Measurements from ENCODE around the gene SEMA3C.

Gene SEMA3C

DNA sequence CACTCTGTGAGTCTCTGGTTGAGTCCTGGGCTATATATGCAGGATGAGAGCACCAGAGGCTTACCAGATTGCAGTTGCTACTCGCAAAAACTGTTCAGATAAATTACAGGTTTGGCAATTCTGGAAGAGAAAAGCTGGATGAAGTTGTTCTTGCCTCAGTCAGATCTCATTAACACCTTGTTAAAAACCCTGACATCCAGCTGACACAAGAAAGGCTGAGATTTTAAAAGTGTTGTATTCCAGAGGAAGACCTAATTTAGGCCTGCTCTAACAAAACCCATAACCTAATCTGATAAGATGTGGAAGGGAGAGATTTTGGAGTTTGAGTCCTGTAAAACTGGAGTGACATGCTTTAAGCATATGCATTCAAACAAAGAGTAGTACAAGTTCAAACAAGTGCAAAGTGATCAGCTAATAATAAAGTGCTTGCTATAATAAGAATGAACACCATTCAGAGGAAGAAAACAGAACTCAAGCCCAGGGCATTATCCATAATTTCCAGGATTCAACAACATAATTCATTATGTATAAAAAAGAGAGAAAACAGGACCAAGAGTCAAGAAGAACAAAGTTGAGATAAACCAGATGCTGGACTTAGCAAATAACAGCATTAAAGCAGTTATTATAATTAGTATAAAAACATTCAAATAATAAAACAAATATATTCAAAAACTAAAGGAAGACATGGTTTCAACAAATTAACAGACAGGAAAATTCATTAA is 144.9 kb downstream of the SEMA3C start:
- no peak for DNase-seq

DNA sequence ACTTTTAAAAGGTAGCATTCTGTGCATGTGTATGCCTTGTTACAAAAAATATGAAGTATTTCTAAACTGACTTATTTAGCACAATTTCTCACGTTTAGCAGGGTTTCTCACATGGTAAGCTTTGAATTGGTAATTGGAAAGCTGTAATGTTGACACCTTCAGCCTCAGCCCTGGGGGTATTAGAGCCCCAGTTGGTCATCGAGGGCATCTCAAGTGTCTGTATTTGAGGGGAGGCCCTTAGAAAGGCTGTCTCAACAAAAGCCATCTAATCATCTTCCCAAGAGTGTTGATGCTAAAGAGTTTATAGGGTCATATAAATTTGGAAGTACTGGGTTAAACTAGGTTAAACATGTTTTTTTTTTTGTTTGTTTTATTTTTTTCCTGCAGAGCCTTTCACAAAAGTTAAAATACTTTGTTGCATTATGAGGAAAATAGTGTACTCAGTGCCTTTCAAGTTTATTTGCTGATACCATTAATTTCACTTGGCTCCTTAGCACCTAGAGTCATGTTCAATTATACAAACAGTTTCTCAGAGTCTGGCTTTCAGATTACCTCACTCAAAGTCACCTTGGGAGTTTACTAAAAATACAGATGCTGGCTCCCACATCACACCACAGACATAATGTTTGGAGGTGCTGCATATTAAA is 146.4 kb downstream of the SEMA3C start:
- no peak for DNase-seq

DNA sequence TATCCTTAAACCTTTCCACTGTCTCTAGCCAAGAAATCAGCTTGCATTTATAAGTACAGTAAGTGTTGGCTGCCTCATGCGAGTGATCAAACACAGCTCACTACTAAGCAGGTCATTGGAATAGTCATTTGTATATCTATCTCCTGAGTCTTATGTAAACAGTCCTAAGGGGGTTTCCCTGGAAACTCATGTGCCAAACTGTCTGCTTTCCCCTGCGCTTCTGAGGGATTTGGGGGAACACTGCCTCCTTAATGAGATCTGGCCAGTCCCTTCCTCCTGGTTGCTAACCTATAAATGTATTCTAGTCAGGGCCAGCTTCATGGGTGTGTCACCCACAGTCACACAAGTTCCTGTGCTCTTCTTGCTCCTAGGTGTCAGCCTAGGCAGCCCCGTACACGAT is 147.3 kb downstream of the SEMA3C start:
- no peak for DNase-seq

DNA sequence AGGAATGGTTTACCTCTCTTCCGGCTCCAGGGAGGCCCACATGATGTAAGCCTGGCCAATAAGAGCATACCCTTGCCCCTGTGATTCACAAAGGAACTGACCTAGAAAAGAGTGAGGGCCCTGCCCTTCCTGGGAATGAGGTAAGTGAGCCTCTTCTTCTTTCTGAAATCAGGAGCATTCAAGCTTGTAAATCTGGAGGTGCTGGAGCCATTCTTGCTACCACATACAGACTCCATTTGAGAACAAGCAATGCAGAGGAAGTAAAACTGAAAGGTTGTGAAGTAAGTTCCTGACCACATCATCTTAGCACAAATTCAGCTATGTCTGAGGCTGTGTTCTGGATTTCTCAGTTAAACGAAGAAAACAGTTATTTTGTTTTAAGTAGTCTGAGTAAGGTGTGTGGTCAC is 148.2 kb downstream of the SEMA3C start:
- no peak for DNase-seq

DNA sequence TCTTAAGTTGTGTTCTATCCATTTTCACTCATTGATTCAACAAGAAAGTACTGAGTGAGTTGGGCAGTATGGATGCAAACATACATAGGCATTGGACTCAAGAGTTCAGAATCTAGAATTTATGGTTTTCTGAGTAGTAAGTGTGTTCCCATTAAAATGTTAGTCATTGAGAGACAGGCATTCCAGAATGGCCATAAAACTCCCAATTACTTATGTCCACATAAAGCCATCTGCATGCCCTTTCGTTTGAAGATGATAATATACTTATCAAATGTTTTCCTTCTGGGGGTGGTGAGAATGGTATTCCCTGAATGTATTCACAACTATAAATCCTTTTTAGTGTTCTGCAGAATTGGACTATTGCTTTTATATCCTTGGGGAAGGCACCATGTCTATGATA is 148.8 kb downstream of the SEMA3C start:
- DNase-seq = no peak

DNA sequence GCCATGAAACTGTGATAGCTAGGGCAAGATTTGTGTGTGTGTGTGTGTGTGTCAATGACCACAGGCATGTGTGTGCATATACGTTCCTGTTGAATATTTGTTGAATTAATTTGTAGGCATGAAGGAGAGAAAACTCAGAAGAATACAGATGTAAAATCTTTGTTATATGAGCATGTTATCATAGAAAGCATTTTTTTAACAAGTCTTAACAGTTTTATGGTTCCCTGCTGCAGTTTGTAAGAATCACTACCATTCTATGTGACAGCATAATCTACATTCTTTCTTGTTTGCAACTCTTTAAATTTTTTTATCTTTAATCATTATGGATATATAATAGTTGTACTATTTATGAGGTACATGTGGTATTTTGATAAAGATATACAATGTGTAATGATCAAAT is 150.1 kb downstream of the SEMA3C start:
- no peak for DNase-seq

DNA sequence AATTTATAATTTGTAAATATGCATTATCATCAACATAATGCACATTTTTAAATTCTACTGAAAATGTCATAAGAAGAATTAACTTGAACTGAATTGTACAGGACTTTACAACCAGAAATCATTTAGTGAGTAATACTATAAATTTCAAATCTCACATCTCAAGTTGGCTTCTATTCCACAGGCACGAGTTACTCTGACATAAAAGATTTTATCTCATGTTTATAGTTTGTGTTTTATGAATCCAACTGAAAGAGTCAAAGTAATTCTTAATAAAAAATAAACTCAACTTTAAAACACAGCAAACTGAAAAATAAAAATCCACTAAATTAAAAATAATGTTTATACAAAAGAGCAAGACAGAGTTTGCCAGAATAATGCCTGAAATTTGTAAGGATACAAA is 151.2 kb downstream of the SEMA3C start:
- no peak for DNase-seq

DNA sequence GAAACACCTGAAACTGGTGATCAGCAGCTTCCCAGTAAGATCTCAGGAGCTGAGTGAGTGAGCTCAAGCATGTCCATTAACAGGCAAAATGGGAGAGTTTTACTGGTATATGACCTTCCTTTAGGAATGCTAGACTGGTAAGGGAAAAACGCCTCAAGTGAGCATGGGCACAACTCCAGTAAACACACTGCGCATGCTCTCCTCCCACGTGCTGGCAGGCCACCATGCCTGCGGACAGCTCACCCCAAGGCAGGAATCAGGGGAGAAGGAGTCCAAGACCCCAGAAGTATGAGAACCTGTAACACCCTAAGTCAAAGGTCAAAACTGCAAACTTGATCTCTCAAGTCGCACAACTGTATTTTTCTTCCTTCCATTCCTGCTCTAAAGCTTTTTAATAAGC is 152.1 kb downstream of the SEMA3C start:
- DNase-seq = no peak

DNA sequence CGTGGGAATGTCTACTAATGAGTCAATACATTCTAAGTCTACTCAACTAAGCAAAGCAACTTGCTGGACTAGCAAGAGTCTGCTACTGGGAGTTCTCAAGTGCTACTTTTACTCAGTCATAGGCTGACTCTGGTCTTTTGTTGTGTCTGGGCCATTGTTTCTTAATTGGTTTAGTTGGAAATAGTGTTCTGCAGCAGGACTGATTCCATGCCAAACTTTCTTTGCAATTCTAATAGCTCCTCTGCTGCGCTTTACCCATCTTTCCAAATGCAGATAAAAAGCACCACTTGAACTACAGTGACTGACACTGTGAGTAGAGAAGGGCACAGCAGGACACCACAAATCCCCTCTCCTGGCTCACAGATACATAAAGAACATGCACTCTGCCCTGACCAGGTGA is 154.7 kb downstream of the SEMA3C start:
- no peak for DNase-seq

DNA sequence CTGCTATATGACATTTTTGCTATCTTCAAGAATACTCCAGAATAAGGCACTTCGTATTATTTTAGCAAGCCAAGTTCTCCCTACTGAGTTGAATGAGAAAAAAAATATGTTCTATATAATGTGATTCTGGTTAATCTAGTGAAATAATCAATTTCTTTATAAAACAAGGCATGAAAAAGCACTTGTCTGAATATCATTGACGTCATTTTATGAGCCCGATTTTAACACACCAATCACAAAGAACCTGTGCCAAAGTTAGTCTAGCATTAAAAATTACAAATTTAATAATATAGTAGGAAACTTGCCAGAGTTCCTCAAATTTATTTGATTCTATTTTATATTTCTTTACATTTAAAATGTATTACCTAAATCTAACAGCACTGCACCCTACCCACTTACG is 155.1 kb downstream of the SEMA3C start:
- DNase-seq = no peak

DNA sequence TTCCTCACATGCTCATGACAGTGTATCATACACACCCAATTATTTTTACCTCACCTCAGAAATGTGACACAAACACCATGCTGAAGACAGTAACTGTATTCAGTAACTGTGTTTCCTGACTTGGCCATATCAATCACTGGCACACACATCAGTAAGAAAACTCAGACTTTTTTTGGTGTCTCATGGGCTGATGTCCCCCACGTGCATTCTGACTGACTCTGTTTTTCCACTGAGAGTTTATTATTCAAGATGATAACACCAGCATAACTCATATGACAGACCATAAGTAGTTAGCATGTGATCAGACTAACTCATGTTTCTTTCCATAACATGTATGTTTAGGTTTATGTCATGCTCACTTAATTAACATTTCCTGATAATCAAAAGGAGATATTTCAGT is 155.6 kb downstream of the SEMA3C start:
- DNase-seq = no peak

DNA sequence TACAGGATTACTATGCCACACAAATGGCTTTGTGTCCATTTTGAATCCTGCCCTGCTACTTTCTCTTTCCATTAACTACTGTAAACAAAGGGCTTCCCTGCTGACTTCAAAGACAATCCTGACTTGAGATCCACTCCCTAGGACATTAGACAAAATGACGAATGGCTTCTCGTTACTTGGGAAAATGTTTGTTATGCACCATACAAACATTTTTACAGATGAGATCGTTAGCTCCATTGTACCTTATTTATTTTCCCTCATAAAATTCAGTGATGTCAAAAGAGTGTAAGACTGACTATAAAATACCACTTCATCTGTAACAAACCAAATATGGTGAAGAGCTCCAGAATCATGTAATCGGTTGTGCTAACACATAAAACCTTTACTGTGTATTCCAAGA is 158.6 kb downstream of the SEMA3C start:
- no peak for DNase-seq

DNA sequence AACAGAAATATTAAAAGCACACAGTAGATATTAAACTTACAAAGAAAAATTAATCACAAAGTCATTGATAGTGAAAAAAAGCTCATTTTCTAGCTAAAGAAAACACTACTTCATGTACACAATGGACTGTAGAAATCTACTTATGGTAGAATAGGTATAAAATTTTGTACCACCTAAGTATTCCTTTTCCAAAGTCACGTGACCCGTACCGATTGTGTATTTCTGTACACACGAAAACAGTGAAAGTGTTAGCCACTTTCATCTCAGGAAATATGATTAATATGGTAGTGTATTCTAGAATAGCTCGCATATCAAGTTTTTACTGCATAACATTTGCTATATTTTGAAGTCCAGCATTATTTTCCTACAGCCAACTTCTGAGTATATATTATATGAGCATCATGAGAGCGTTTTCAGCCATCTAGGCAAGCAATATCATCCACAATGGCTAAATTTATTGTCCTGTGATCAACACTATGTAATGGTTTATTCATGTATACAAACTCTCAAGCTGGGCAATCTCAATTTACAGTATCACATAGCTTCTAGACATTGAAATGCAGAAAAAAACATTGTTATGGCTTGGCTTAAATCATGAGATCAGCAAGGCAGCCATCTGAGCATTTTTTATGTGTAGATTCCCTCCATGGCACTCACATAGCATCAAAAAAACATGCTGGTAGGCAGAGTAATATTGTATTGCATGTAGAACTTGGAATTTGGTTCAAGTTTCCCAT is 165.7 kb downstream of the SEMA3C start:
- no peak for DNase-seq

DNA sequence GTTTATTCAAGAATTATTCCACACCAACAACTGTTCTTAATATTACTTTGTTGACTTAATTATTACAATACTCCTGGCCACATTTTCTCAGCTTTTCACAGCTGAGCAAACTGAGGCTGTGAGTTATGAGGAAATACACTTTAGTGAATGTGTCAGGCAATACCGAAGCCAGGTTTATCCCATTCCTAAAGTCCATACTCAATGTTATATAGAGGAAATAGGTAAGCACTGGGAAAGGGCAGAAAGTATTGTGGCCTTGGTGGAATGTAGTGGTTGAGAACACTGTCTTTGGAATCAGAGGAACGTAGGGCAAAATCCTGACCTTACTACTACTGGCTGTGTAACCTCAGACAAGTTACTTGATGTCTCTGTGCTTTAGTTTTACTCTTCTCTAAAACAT is 169.6 kb downstream of the SEMA3C start:
- DNase-seq = no peak

DNA sequence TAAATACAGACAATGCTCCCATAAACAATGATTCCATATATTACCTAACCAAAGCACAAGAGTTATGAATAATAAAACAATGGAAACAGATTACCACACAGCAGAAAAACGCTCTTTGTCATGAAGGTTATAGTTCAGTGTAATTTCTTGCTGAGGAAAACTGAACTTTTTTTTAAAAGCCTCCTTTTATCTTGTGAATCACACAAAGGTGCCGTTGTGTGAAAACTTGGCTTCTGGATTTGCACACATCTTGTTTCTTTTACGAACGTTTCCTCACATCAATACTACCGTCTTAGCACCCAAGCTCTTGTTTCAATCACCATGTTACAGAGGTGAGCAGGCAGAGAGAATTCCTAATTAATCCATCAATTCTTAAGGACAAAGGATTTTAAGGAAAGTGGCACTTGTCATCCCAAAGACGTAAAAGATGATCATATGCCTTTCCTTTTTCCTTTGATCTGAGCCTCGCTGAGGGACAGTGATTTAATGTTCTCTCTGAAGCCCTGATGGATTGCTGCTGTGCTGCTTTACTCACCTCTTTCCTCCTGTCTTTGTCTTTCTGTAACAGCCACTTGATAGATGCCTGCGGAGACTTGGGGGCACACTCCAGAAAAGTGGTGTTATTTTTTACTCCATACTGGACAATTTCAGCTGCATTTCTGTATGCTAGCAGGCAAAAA is 170.3 kb downstream of the SEMA3C start:
- DNase-seq = no peak

DNA sequence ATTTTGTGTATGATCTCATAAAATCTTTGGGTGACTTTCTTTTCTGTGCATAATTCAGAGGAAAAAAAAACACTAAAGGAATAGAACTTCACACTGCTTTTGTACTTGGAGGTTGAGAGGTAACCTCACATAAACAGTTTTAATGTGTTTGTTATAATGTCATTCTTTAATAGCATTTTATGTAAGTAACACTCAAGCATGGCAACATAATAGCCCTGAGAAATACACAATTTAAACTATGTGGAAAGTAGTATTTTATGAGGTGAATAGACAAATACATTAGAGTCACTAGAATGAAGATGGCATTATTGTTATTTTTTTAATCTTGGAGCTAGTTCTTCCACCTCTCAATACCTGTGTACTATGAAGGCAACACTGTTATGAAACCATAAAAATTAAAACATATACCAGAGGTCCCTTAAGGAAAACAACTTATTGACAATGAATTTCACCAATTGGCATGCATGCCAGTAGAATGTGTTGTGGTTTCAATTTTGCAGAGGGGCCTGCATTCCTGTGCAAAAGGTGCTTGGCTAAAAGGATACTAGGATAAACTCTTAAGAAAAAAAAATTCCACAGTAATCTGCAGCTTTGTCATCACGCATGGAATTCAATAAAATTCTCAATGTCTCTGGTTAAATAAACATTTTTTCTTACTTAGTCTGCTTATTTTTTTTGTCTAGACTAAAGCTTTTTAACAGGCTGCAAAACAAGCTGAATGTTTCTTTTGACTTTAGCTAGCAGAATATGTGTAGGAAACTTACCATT is 177.9 kb downstream of the SEMA3C start:
- no peak for DNase-seq

DNA sequence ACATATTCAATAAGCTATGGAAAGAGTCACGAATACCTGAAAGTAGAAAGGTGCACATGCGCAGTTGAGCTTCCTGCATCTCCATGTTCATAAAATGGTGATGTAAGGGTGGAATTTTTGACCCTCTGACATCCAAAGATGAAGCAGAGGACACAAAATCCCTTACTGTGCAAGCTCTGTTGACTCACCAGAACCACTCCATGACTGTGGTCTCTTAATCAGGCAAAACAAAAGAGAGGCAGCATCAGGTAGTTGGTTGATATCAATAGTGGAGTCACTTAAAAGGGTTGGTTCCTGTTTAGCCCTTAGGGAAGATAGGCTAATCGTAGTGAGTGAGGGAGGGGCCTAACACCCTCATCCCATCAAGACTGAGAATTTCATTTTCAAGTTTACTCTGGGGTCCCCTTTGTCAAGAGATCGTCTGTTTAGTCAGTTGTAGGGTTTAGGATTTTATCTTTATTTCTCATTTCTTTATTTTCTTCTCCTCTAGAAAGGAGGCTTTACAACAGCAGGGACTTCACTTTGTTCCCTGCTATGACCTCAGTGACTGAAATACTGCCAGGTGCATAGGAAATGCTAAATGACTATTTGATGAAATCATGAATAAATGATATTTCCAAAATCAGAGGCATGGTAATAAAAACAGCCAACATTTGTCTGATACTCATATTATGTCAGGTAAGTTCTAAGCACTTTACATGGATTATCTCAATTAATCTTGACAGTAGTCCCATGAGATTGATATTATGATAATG is 182.3 kb downstream of the SEMA3C start:
- no peak for DNase-seq

DNA sequence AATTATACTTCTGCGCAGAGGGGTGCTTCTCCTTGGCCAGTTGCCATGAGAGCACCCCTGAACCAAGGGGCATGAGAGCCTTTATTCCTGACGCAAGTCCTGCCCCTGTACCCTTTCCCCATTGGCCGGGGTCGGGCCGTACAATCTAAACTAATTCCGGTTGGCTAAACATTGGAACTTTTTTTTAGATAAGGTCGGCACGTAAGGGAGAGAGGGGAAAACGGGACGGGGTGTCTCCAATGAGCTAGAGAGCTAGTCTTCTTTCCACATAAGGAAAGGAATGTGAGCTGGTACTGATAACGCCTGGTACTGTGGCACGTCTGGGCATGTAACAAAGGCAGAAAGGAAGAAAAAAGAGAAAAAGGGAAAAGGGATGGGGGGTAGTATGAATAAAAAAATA is 183.5 kb downstream of the SEMA3C start:
- DNase-seq = no peak

DNA sequence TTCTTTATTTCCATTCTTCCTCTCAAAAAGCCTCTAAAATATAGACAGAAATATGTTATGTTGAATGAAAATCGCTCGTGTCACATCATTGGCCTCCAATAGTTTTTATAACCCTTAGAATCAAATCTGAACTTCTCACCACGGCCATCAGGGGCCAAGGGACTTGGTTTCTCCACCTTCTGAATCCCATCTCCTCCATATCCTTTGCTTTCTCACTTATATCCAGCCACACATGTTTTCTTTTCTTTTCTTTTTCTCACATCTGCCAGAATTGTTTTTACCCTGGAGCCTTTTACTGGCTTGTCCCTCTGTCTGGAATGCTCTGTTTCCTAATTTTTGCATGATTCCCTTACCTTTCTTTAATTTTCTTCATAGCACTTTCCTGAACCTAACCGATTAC is 184.8 kb downstream of the SEMA3C start:
- no peak for DNase-seq

DNA sequence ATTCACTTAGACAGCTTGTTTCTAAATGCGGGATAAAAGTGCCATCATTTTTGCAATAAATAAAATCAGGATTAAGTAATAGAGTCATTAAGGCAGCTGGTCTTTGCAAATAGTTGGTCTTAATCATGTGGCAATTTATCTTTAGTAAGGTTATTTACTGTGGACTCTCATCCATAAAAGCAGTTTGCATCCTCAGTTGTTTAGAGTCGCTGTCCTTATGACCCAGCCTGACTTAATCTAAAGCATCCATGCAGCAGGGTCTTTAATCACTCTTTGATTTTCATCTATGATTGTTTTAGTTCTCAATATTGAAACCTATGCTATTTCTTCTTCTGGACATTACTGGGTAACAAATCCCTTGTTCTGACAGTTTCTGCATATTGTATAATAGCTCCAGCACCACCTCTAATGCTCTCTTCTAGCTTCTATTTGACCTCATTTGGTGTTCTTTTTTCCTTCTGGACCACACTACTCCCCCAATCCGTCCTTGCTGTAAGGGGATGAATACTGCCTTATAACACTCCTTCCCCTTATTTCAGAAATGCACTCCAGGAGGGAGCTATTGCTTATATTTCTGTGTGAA is 185.4 kb downstream of the SEMA3C start:
- no peak for DNase-seq

DNA sequence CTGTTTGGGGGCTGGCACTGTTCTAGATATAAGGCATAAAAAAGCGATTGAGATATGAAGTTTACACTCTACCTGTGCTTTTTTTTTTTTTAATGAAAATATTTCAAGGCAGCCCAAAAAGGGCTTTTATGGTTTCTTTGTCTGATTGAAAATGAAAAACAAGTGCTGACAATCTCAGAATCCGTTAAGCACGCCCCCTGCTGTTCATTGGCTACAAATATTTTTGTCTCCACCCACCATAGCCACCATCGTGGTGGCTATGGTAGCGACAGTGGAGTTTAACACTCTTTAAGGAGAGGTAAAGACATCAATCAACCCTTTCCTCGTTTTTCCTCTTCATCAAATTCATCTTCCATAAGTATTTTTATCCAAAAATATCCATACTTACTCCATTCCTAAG is 186.2 kb downstream of the SEMA3C start:
- DNase-seq = no peak

DNA sequence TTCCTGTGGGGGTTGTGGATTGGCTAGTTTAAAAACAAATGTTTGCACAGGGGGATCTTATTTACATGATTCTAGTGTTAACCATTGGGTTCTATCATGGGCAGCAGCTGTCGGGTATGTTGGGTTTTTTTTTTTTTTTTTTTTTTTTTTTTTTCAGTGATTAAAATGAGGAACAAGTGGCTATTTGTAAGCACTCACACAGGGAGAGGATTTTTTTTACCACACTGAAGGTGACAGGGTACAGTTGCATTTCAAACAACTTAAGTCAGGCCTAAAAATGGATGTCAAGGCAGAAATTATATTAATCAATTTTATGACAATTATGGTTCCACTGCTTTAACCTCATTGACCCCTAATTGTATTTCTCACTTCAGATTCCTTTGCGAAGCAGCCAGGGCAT is 187.6 kb downstream of the SEMA3C start:
- DNase-seq = no peak

Measured in stimulated activated CD4-positive, alpha-beta T cell treated with anti-CD3 and anti-CD28 coated beads, Interleukin-12 subunit alpha, Interleukin-12 subunit beta, amount 100 ng/mL, for 4 hours (primary cell).